ENCODE data around the gene NFAM1.

Gene NFAM1

DNA sequence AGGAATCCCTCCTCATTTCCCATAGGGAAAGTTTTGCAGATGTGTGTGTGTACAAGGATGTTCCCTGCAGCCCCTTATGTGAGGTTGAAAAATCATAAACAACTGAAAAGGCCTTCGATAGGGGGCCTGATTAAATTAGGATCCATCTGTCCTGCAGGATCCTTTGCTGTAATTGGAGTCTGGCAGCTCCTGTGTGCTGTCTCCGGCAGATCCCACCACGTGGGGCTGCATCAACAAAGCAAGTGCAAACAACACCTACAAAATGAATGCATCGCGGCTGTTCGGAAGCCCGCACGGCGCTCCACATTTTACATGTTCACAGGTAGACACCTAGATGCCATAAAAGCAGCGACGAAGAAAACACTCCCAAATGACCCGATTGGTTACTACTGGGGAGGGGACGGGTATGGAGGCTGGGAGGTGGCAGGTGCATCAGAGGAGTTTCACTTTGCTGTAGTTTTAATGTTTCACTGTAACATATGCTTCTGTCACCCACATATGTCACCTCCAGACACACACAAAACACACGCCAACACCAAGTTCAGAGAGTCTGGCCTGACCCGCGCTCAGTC, 52.2 kb downstream of the NFAM1 start:
- DNase-seq: no peak

DNA sequence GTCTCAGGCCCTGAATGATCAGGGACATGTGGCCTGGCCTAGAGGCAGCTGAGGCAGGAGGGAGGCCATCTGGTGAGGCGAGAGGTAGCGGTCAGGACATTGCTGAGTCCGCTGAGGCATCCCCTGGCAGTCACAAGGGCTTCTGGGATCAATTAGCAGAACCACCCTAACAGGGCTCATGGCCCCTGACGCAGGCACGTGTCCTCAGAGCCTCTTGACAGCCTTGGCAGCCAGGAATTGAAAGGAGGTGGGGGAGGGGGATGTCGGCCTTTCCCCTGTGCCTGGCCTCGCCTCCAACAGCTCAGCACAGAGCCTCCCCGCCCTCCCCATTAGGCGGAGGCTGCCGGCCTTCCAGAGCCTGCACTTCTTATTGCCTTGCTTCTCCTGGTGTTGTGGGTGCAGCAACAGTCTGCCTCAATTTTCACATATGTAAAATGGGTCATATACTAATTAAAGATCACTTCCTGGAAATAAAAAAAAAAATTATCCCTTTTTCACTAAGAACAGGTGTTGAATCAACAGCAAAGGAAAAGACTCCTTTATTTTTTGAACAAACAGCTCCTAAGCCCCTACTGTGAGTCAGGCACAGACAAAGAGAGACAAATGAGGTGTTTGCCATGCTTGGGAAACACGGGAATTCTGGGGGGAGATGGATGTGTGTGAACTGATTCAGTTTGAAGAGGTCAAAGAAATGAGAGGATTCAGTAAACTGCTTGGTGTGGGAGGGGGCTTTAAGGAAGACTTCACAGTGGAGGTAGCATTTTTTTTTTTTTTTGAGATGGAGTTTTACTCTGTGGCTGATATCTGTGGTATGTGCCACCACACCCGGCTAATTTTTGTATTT, 55.3 kb downstream of the NFAM1 start:
- DNase-seq: peak; percentile 94

DNA sequence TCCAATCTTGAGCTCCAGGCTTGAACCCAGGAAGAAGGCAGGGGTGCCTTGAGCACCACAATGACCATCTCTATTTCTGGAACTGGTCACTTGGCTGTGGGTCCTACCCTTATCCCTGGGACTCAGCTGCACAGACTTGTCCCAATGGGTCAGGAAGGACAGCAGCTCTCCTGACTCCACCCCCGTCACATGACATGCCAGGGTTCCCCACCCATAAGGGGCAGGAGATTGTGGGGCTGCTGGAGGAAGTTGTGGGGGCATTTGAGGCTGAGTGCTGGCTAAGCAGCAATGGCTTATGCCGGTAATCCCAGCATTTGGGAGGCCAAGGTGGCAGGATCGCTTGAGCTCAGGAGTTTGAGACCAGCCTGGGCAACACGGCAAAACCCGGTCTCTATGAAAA, 56.2 kb downstream of the NFAM1 start:
- DNase-seq: no peak

DNA sequence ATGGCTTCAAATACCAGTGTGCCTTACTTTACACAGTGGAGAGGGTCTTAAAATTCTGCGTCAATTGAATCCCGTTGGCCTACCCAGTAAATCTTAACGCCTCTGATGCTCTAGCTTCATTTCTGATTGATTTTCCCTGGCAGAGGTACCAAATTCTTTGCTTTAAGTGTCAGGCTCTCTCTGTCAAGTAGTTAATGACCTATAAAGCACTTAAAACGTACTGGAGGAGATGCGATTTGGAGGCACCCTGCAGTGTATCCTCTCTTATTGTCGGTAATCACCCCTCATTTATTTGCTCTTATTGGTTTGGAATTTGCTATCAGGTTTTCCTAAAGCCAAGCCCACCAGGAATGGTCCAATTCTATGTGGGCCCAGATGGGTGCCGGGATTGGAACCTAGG, 59.2 kb downstream of the NFAM1 start:
- DNase-seq: no peak

DNA sequence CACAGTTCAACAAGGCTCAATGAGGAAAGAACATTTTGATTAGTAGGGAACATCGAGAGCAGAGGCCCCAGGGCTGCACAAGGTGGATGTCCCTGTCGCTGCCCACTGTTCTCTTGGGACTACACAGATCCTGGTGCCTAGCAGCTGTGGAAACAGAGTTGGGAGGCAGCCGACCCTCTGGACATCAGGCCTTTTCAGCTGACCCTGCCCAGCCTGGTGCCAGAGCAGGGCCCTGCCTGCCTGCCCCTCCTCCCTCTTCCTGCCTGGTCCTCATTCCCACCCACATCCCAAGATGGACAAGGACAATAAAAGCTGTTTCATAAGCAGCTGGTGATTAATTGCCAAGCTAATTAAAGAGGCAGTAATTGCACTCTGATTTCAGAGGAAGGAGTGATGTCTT, 60.7 kb downstream of the NFAM1 start:
- no peak for DNase-seq

DNA sequence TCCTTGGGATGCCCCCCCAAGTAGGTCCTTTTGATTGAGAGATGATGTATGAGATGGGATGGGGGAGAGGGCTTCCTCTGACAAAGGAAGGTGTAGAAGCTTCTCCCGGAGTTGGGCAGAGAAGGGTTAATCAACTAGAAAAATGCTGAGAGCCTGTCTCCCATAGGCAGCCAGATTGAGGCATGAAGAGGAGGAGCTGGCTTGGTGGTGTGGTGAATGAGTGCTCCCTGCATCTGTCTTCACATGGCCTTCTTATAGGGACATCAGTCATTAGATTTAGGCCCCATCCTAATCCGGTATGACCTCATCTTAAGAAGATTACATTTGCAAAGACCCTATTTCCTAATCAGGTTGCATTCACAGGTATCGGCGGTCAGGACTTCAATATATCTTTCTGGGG, 61.1 kb downstream of the NFAM1 start:
- DNase-seq: no peak

DNA sequence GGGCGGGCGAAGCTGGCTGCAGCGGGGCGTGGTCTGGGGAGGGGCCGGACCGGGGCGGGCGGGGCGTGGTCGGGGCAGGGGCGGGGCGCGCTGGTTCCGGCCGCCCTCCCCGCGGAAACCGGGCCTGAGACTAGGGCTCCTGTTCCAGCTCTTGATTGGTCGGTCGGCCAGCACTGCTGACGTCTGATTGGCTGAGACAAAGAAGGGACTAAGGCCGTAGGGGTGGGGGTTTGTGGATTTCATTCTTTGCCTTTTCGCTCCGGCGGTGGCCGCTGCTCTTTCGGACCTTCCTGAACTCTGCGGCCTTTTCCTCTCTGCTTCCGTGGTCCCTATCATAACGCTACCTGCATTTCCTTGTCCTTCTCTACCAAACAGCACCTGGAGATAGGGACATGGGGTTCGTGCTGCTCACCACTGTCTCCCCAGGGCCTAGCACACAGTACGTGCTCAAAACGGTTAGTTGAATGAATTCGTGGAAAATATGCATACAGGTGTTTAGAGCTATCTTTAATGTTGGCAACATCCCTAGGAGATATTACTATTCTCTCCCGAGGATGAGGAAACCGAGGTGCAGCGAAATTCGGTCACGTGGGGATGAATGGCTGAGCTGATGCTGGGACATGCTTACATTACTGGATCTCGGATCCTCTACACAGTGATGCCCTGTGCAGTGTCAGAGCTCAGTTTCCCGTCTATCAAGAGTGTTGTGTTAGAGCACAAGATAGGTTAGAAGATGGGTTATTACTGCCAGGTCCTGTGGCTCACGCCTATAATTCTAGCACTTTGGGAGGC, 62.8 kb downstream of the NFAM1 start:
- peak; percentile 98 for DNase-seq

DNA sequence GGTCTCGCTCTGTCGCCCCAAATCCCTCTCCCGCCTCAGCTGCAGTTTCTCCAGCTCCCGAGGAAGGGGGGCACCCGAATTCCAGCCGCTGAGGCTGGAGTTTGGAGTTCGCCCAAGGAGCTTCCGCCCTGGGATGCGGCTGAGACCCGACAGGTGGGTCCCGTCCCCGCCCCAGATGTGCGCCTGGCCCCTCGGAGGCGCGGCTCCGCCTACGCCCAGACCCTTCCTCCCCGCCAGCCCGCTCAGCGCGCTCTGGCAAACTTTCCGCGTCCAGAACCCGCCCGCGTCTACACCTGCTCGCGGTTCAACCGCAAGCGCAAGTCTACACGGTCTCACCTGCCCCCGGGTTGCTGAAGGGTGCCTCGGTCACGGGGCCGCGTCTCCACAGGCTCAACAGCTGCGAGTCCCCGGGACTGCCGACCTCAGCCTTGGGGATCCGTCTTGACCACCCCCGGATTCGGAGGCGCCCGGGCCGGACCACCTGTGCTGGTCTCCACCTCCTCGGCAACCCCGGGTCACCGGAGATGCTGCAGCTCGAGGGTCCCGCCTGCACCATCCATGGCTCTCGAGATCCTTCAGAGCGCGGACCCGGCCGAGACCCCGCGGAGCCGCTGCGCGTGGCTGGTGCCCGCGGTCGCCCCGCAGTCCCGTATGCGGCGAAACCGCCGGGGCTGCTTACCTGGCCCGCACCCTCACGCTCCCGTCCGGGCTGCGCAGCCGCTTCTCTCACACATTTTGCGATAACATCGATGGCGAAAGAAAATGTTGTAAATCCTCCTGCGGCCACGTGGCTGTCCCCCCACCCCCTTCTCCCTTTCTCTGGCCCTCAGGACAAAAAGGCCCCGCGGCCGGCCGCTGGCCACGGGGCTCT, 63.6 kb downstream of the NFAM1 start:
- no peak for DNase-seq

DNA sequence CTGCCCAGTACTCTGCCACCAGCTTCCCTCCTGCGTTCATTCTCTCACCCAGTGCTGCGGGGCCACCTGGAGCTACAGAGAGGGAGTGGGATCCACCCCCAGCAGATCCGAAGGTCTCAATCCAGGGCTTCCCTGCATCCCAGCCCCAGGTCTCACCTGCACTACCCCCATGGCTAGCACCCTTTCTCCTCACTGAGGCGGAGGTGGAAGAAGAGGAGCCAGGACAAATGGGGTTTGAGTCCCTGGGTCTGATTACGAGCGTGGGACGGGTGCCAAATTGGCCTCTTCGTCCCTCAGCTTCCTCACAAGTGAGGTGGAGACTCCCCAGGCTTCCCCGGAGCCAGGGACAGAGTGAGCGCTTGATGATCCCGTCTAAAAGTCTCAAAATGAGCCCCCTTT, 64.2 kb downstream of the NFAM1 start:
- DNase-seq: no peak

DNA sequence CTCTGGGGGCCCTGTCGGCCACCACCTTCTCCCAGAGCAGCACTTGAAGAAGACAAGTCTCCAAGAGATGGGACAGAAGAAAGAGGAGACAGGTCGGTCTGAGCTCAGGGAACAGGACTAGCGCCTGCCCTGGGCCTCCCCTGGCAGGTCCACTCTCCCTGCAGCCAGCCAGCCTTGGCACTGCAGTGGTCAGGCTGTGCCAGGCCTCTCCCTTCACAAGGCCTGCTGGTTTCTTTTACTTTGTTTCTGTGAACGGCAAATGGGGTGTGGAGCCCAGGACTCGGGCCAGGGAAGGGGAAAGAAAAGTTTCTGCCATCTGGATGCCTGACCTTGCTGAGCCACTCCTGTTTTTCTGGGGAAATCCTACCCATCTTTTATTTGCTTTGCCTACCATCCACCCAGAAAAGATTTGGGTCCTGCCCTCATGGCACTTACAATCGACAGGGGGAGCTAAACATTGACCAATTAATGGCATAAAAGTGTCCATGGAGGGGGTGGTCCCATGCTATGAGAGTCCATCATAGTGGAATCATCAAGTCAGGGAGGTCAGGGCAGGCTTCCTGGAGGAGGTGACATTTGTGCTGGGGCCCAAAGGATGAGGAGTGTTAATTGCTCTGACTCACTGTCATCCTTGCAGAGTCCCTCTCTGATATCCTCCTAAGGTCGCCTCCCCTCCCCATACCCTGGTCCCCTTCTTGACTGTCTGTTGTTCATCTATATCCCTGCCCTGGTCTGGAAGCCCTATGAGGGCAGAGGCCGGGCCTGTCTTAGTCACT, 65.2 kb downstream of the NFAM1 start:
- no peak for DNase-seq

DNA sequence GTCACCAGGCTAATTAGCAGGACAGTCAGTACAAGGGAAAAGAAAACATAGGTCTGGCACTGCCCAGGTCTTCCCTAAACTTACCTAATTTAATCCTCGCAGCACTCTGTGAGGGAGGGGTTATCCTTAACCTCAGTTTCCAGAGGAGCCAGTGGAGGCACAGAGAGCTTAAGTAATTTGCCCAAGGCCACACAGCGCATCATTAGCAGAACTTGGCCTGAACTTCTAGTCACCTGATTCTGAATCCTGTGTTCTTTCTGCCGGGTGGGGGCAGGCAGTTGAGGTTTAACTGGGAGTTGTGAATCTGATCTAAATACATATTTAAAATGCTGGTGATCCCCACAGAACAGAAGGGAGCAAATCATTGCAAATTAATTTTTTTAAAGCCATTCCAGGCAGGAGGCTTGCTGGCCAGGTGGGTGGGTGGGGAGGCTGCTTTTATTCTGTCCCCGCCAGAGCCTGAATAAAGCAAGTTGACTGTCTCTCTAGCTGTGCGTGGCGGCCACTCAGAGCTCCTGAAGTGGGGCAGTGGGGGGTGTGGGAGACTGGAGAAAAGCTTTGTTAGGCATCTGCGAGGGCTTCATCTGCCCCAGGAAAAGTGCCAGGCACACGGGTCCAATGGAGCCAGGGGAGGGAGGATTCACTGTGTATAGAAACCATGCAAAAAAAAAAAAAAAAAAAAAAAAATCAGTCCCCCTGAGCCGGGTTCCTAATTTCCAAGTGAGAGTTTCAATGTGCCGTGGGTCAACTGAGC, 66.1 kb downstream of the NFAM1 start:
- no peak for DNase-seq

DNA sequence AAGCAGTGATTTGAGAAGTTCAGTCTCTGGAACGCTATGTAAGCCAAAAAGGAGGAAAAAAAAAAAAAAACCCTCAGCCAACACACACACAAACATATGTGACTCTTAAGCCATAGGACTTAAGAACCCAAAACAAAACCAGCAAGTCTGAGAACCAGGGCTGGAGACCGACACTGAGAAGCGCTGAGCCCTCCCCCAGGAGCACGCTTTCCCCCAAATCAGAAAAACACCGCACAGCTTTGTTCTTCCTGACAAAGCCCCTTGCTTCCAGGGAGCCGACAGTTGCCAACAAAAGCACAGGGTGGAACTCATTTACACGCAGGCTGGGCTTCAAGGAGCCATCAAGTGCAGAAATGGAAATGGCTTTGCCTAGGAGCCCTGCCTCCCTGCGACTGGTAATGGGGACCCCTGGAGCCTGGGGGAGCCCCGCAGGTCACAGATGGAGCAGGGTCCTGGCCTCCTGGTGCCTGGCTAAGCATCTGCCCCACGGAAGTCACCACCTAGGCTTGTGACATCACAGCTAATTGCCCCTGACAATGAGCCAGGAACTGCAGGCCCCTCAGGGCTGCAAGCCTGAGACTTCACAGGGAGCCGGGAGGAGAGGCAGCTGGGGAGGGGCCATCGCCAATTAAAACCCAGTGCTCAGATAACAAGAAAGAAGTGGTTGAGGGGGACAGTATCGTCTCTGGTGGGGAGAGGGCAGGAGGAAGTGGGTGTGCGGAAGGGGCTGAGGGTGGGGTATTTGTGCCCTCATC, 66.9 kb downstream of the NFAM1 start:
- peak; percentile 90 for DNase-seq

DNA sequence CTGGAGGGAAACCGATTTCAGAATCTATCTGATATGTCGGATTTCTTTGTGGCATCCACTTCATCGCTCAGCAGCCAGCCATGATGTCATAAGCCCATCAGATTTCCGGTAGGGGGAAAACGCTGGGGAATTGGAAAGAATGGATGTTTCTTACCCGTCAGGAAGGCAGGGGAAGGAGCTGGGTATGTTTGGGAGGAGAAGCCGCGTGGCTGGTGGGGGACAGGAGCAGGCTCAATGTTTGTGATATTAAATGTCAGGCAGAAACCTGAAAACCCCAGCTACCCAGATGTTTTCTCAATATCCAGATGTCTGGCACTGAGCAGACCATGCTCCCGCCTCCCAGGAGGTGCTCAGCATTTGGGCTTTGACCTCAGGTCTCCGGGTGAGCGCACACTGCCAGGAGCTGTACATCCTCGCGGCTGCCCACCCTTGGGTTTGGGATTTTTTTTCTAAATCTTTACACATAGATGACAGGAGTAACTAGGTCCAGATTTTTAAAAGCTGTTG, 67.5 kb downstream of the NFAM1 start:
- DNase-seq: no peak

DNA sequence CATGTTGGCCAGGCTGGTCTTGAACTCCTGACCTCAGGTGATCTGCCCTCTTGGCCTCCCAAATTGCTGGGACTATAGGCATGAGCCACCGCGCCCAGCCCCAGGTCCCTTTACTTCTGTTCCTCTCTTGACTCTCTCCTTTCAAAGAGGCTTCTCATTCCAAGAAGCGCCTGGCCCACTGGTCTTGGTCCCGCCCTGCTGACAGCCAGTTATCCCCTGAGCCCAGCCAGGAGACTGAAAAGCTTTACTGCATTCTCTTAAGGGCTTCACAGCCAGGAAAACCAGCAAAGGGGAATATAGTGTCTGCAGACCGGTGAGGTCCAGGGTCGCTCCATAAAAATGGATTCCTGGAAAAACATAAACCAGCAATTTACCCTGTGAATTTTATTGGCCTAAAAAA, 68.3 kb downstream of the NFAM1 start:
- DNase-seq: no peak

DNA sequence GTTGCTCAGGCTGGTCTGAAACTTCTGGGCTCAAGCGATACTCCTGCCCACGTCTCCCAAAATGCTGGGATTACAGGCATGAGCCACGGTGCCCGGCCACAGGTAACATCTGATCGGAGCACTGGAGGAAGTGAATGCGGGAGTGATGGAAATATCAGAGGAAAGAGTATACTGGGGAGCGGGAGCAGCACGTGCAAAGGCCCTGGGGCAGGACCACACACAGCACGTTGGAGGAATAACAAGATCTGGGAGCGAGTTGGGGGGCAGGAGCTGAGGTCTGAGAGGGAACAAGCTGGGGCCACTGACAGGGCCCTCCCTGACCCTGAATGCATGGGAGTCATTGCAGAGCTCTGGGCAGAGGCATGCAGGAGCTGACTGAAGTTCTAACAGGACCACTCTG, 70.7 kb downstream of the NFAM1 start:
- DNase-seq: no peak

DNA sequence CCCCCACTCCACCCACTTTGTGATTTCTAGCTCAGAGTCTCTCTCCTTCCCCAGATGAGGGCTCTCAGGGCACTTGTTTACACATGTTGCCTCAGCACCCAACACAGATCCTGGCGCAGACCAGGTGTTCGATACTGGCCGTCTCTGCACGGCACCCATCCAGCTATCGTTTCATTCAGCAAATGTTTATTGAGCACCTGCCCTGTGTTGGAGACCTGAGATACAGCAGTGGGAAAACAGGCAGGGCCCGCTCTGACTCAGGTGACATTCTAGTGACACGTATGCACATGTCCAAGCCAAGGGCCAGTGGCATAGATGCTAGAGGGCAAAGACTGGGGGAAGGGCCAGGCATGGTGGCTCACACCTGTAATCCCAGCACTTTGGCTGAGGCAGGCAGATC, 71.9 kb downstream of the NFAM1 start:
- no peak for DNase-seq

DNA sequence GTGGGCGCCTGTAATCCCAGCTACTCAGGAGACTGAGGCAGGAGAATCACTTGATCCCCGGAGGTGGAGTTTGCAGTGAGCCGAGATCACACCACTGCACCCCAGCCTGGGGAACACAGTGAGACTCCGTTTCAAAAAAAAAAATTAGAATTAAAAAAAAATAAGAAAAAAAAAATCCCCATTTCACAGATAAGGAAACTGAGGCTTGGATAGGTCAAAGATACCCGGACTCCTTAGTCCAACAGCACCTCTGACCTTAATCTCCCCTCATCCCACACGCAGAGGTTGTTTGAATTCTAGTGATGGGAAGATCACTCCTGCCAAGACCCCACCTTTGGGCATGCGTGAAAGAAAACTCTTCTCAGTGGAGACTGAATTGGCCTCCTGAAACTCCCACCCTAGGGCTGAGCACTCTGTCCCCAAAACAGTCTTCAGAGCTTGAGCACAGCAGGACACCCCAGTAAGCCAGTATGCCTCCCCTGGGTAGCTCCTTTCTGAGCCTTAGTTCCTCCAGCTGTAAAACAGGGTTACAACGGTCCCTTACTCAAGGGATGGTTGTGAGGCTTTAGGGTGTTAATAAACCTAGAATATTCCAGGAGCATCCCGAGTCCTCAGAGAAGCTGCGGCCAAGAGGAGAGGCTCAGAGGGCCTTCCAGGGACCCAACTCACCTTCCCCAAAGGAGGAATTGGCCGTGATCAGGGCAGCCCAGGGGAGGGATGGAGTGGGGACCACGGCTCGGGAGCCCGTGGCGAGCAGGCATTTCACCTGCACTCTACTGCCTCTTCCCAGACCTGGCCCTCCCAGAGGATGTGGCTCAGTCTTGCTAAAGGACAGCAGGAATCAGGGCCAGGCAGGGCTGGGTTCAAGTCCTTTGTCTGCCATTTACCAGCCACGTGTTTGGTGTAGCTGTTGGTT, 73.3 kb downstream of the NFAM1 start:
- DNase-seq: no peak

DNA sequence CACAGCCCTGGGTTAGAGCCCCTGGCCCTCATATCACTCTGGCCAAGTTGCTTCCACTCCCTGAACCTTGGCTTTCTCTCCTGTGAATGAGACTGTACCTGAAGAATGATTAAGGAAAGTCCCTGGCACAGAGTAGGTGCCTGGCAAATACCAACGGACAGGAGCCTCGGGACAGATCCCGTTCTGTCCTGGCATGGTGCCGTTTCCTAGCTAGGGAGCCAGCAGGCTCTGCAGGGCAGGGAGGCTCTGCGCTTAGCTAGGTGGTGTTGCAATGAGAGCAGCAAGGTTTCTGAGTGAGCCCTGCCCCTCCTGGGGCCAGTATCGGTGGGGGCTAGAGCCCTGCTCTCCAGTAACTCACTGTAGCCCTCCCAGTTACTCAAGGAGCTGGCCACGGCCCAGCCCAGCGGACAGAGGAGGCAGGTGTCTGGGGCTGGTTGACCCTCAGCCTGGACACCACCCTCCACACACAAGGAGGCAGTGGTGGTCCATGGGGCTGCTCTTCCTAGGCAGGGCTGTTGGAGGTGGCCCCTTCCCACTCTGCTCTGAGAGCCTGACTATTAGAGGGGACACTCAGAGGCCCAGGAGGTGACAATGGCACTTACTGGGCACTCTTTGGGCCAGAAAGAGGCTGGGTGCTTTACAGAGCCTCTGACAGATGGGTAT, 74.4 kb downstream of the NFAM1 start:
- no peak for DNase-seq

DNA sequence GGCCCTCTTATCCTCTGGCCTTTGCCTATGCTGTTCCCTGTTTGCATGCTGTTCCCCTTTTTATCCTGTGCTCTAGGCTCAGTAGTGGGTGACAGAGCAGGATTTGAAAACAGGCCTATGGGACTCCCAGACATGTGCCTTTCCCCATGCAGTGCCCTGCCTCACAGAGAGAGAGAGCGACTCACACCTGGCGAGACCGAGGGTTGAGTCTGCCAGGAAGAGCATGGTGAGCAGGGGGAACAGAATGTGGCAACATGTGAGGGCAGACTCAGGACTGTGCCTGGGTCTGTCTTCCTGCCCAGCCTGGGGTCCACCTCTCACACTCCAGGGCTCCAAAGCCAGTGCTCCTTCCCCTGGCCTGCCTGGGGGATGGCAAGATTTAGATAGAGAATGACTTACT, 75.0 kb downstream of the NFAM1 start:
- DNase-seq: no peak

All from islet precursor cell (in vitro differentiated cells).